Loucy (cell line): ENCODE data around the gene LY6G6C.

ENCODE experiments used
- H2AFZ ChIP-seq: fragments of 200-600 bp; sonication (generic); 2 replicates; pipeline ENCODE4 v1.6.0; 2016; ENCODE audit warnings: antibody characterized with exemption, mild to moderate bottlenecking, low read length, moderate library complexity
- H3F3A ChIP-seq: fragments of 200-600 bp; 2 replicates; pipeline ENCODE4 v1.6.0; 2016; ENCODE audit warnings: antibody characterized with exemption, low read depth, mild to moderate bottlenecking
- H3K27me3 ChIP-seq: fragments of 200-600 bp; sonication (generic); 2 replicates; pipeline ENCODE4 v1.6.1; 2014; ENCODE audit warnings: low read length, mild to moderate bottlenecking; ENCODE audit not compliant: insufficient read depth, poor library complexity, severe bottlenecking
- H3K36me3 ChIP-seq: fragments of 200-600 bp; sonication (generic); 2 replicates; pipeline ENCODE4 v1.6.1; 2016; ENCODE audit warnings: low read length; ENCODE audit not compliant: insufficient read depth
- H3K4me1 ChIP-seq: fragments of 200-600 bp; sonication (generic); 2 replicates; pipeline ENCODE4 v1.5.1; 2014; ENCODE audit warnings: low read length, mild to moderate bottlenecking; ENCODE audit not compliant: insufficient read depth, poor library complexity, severe bottlenecking
- H3K4me2 ChIP-seq: fragments of 200-600 bp; sonication (generic); 2 replicates; pipeline ENCODE4 v1.6.0; 2014; ENCODE audit warnings: antibody characterized with exemption, low read length, low read depth, mild to moderate bottlenecking; ENCODE audit not compliant: poor library complexity, severe bottlenecking
- H3K4me3 ChIP-seq: fragments of 200-600 bp; sonication (generic); 2 replicates; pipeline ENCODE4 v1.5.1; 2014; ENCODE audit warnings: low read length, mild to moderate bottlenecking, mixed read lengths; ENCODE audit not compliant: poor library complexity, severe bottlenecking
- H3K79me2 ChIP-seq: fragments of 200-600 bp; sonication (generic); 2 replicates; pipeline ENCODE4 v1.6.1; 2014; ENCODE audit warnings: low read length; ENCODE audit not compliant: insufficient read depth
- H3K9ac ChIP-seq: fragments of 200-600 bp; sonication (generic); 2 replicates; pipeline ENCODE4 v1.6.0; 2014; ENCODE audit warnings: mild to moderate bottlenecking, low read depth, low read length, moderate library complexity; ENCODE audit not compliant: poor library complexity, severe bottlenecking
- H3K9me2 ChIP-seq: fragments of 200-600 bp; sonication (generic); replicated peaks from 2 replicates; pipeline ENCODE4 v1.6.1; 2016; ENCODE audit warnings: low read depth, low read length, mixed read lengths
- H3K9me3 ChIP-seq: fragments of 200-600 bp; sonication (generic); 2 replicates; pipeline ENCODE4 v1.6.1; 2014; ENCODE audit warnings: mild to moderate bottlenecking, antibody characterized with exemption, low read length, low read depth; ENCODE audit not compliant: insufficient read depth
- H4K20me1 ChIP-seq: fragments of 200-600 bp; sonication (generic); 2 replicates; pipeline ENCODE4 v1.6.0; 2014; ENCODE audit warnings: antibody characterized with exemption, low read length, mild to moderate bottlenecking; ENCODE audit not compliant: insufficient read depth, poor library complexity, severe bottlenecking
- CTCF ChIP-seq: fragments of 200-600 bp; sonication (generic); conservative IDR thresholded peaks from 2 replicates; pipeline ENCODE4 v1.5.1; 2014; ENCODE audit warnings: mild to moderate bottlenecking, antibody characterized with exemption, low read length
- EZH2phosphoT487 ChIP-seq: fragments of 200-600 bp; IDR thresholded peaks from 2 replicates; pipeline ENCODE4 v1.6.1; 2018; ENCODE audit warnings: antibody characterized with exemption, mild to moderate bottlenecking, moderate library complexity, borderline replicate concordance

LY6G6C gene

GRCh38 chr6:31689249-31690110 lies 32.1 kb downstream of the LY6G6C start:
- H4K20me1 ChIP-seq: no peaks in the 10 kb centered on the region
- no peaks in the 10 kb centered on the region for H3K27me3 ChIP-seq
- peaks cover 83% of the 10 kb centered on the region; the same call in 1 of the 2 replicates for H3K36me3 ChIP-seq
- H3K79me2 ChIP-seq: no peaks in the 10 kb centered on the region
- no peak overlapping the region for H2AFZ ChIP-seq
- H3K4me1 ChIP-seq: no peaks in the 10 kb centered on the region
- no peaks in the 10 kb centered on the region for H3K9me2 ChIP-seq
- H3K4me3 ChIP-seq: no peak overlapping the region
- H3K4me2 ChIP-seq: no peak overlapping the region
- H3F3A ChIP-seq: no peaks in the 10 kb centered on the region
- no peaks in the 10 kb centered on the region for H3K9me3 ChIP-seq
- no peak for TF ChIP-seq EZH2phosphoT487
- peak; percentile 69 for TF ChIP-seq CTCF
- no peak overlapping the region for H3K9ac ChIP-seq

- Histone ChIP-seq H3K27me3 (no peaks in the 10 kb centered on the region), H3K9me3 (no peaks in the 10 kb centered on the region), H3K36me3 (peaks cover 70% of the 10 kb centered on the region; the same call in 1 of the 2 replicates), H3K4me2 (no peak overlapping the region), H3K79me2 (no peaks in the 10 kb centered on the region), H3K4me3 (no peak overlapping the region), H3K9me2 (no peaks in the 10 kb centered on the region), H3K9ac (no peak overlapping the region), H3K4me1 (no peaks in the 10 kb centered on the region), H3F3A (no peaks in the 10 kb centered on the region), H4K20me1 (no peaks in the 10 kb centered on the region), H2AFZ (no peak overlapping the region)
- no peak for TF ChIP-seq CTCF
- TF ChIP-seq EZH2phosphoT487: no peak
Observed at GRCh38 chr6:31687860-31688693, 33.5 kb downstream of the LY6G6C start.

GRCh38 chr6:31687321-31687720 lies 34.2 kb downstream of the LY6G6C start:
- H3K79me2 ChIP-seq: no peaks in the 10 kb centered on the region
- H3K27me3 ChIP-seq: no peaks in the 10 kb centered on the region
- TF ChIP-seq EZH2phosphoT487: no peak
- TF ChIP-seq CTCF: no peak
- no peaks in the 10 kb centered on the region for H4K20me1 ChIP-seq
- H2AFZ ChIP-seq: no peak overlapping the region
- H3K9me3 ChIP-seq: no peaks in the 10 kb centered on the region
- H3K4me2 ChIP-seq: no peak overlapping the region
- no peak overlapping the region for H3K9ac ChIP-seq
- no peaks in the 10 kb centered on the region for H3K9me2 ChIP-seq
- H3K4me1 ChIP-seq: no peaks in the 10 kb centered on the region
- H3F3A ChIP-seq: no peaks in the 10 kb centered on the region
- H3K36me3 ChIP-seq: peaks cover 62% of the 10 kb centered on the region; the same call in 1 of the 2 replicates
- no peak overlapping the region for H3K4me3 ChIP-seq
